ENCODE measurements around the gene MRC1. TPM values are rescaled to one million over a fixed set of nuclear protein-coding genes. Genes with fewer than 3 reads are reported as not detected.

Gene MRC1
- total and polyA plus RNA-seq, 9 of the 15 experiments (the other 6 are each of a cell fraction or from before 2014, with no cell fraction given): 0.01 to 0.20 (median 0.03) TPM; not detected in 5

DNA sequence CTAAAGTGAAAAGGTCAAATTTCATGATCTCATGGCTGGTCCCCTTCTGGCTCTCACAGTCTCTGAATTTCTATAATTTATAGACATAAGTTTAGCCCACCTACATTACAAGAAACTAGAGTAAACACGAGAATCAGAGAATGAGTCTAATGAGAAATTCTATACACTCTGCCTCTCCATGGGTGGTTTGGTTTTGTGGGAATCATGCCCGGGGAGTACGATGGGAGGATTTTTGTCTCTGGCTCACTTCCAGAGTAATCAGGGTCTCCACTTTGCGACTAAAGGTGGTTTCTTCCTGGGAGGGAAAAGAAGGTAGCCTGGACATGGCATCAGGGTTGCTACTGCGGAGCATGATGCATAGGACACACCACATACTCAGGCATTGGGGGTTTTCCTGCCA, 69.7 kb downstream of the MRC1 start:
- in situ Hi-C loops (cut with MboI): loop anchor here (10.0 kb wide), 1 partner anchor 274 kb away; no protein-coding TSS in a partner anchor
- no peak overlapping the region for H3K27ac ChIP-seq (ENCODE audit: extremely low read depth, low read depth, low read length)
- no peak for FAIRE-seq

More for the DNA sequence above, 69.7 kb downstream of the MRC1 start:
- no TSS peak for BruUV-seq (replicated peaks)
- ATAC-seq (no peak), DNase-seq (ENCODE audit: extremely low read depth in 1 of 4, low spot score in 3 of 4) (no peak)
- H3K9ac ChIP-seq (ENCODE audit: insufficient read depth in 1 of 2, low read depth in 2 of 2, low read length in 2 of 2): no peak overlapping the region
- no peak overlapping the region for H2AFZ ChIP-seq (ENCODE audit: low read depth, low read length)
- ChIA-PET CTCF (ENCODE audit: low intra/inter-chr PET ratio) (interaction anchor here (0.6 kb wide), 1 partner anchor 332 kb away, joined by 4 read pairs; no protein-coding TSS in a partner anchor), POLR2A (no interaction called here)
- no peaks in the 10 kb centered on the region for H3K9me3 ChIP-seq (replicated peaks; ENCODE audit: control insufficient read depth, insufficient read depth, low read depth, low read length)
- H3K4me2 ChIP-seq (ENCODE audit: insufficient read depth, low read length): no peak overlapping the region
- no peaks in the 10 kb centered on the region for H3K4me1 ChIP-seq (replicated peaks in 1 of 2; ENCODE audit: control insufficient read depth in 2 of 2, insufficient read depth in 2 of 2, low read length in 2 of 2)
- H3K9me1 ChIP-seq (ENCODE audit: control insufficient read depth, insufficient read depth, low read length): no peaks in the 10 kb centered on the region
- no peak overlapping the region for H3K4me3 ChIP-seq
- 0% methylated on average over 5 of the region's 5 CpGs for WGBS (ENCODE audit: insufficient coverage, low coverage, missing lambda C conversion rate)
- intact Hi-C loops (cut with micrococcal nuclease): loop anchor here (10.0 kb wide), 1 partner anchor 144 kb away; no protein-coding TSS in a partner anchor
- no peaks in the 10 kb centered on the region for H4K20me1 ChIP-seq (replicated peaks; ENCODE audit: control insufficient read depth, insufficient read depth, low read length)
- H3K79me2 ChIP-seq (ENCODE audit: control insufficient read depth, insufficient read depth, low read length): no peaks in the 10 kb centered on the region
- TF ChIP-seq MYNN (IDR thresholded peaks at IDR 0.05) (no peak), MYNN (CRISPR knock-in tag; IDR thresholded peaks at IDR 0.05) (no peak), THAP12 (CRISPR knock-in tag; IDR thresholded peaks at IDR 0.05) (no peak), ZC3H11A (IDR thresholded peaks at IDR 0.05; ENCODE audit: low read depth, low read length) (no peak), MED1 (CRISPR knock-in tag; IDR thresholded peaks at IDR 0.05; ENCODE audit: borderline replicate concordance) (no peak), C11orf30 (IDR thresholded peaks at IDR 0.05; ENCODE audit: low read depth) (no peak), CHD4 (IDR thresholded peaks at IDR 0.05; ENCODE audit: insufficient read depth, insufficient replicate concordance, low read depth, low read length, poor library complexity, severe bottlenecking) (no peak), NUFIP1 (IDR thresholded peaks at IDR 0.05; ENCODE audit: partially characterized antibody) (no peak), ARID4B (CRISPR knock-in tag; IDR thresholded peaks at IDR 0.05) (no peak), CBX1 (IDR thresholded peaks at IDR 0.05; ENCODE audit: low read depth) (no peak)
- H3K36me3 ChIP-seq (ENCODE audit: control insufficient read depth, insufficient read depth, low read length): no peaks in the 10 kb centered on the region
- H3K27me3 ChIP-seq (ENCODE audit: control insufficient read depth in 2 of 2, insufficient read depth in 2 of 2, low read length in 2 of 2): peaks cover 0 to 4% of the 10 kb centered on the region in 2 experiments; a peak in 1 of 5 replicates

All from K562 (cell line).